ENCODE results near the gene OR51F2.

GRCh38 chr11:4851033-4851432 lies 29.9 kb downstream of the OR51F2 start:
- TF ChIP-seq POLR2A (IDR thresholded peaks at IDR 0.05; ENCODE audit: low read depth, low read length): no peak
- no peak for TF ChIP-seq TAF1 (IDR thresholded peaks at IDR 0.05; ENCODE audit: borderline replicate concordance, low read depth, low read length)

All from GM12892 (cell line).